ENCODE data around the gene FAM149A. TPM values are rescaled to one million over a fixed set of nuclear protein-coding genes. Genes with fewer than 3 reads are reported as not detected.

The FAM149A gene
- total RNA-seq, 1 experiment from 2014 or later: 14.6 TPM

DNA sequence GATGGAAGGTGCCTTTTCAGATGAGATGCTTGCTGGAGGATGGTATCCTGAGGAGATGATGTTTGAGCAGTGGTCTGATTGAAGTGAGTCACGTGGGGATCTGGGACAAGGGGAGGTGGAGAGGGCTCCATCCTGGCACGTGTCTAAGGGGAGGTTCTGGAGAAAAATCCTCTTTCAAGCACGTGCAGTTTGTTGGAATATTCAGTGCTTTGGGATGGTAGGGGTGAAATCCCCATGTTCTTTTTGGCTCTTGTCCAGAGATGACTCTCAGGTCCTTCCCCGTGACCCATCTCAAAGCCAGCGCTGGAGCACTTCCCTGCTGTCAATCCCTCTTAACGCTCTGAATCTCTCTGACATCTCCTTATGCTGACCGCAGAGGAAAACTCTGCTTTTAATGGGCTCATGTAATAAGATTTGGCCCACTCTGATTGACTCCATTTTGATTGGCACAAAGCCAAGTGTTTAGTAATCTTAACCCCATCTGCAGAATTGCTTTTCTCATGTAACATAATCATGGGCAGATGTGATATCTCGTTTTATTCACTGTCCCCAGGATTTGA is 112.0 kb downstream of the FAM149A start:
- H3K4me1 Mint-ChIP-seq: peaks cover 6% of the 10 kb centered on the region; the same call in 1 of the 2 replicates
- H3K9me3 Mint-ChIP-seq: peaks cover 6% of the 10 kb centered on the region
- no peak for DNase-seq (ENCODE audit: low spot score)
- 0 out of 2 replicates have a peak, but pooled peaks cover 4% of the 10 kb centered on the region for H3K36me3 Mint-ChIP-seq
- no peak overlapping the region for H3K4me3 Mint-ChIP-seq
- TF ChIP-seq ZNF121 (CRISPR knock-in tag; IDR thresholded peaks at IDR 0.05): no peak
- TF ChIP-seq GABPB1 (CRISPR knock-in tag; IDR thresholded peaks at IDR 0.05): no peak
- no peak for TF ChIP-seq CBFB (CRISPR knock-in tag; IDR thresholded peaks at IDR 0.05; ENCODE audit: low read depth)
- no peak for TF ChIP-seq NFE2L1 (CRISPR knock-in tag; IDR thresholded peaks at IDR 0.05)
- TF ChIP-seq SOX15 (CRISPR knock-in tag; IDR thresholded peaks at IDR 0.05): no peak
- TF ChIP-seq, protein P1, sequence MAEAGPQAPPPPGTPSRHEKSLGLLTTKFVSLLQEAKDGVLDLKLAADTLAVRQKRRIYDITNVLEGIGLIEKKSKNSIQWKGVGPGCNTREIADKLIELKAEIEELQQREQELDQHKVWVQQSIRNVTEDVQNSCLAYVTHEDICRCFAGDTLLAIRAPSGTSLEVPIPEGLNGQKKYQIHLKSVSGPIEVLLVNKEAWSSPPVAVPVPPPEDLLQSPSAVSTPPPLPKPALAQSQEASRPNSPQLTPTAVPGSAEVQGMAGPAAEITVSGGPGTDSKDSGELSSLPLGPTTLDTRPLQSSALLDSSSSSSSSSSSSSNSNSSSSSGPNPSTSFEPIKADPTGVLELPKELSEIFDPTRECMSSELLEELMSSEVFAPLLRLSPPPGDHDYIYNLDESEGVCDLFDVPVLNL (CRISPR knock-in tag; IDR thresholded peaks at IDR 0.05; ENCODE audit: borderline replicate concordance, low read depth): no peak
- TF ChIP-seq TEAD4 (CRISPR knock-in tag; IDR thresholded peaks at IDR 0.05): no peak
- TF ChIP-seq, protein P2, sequence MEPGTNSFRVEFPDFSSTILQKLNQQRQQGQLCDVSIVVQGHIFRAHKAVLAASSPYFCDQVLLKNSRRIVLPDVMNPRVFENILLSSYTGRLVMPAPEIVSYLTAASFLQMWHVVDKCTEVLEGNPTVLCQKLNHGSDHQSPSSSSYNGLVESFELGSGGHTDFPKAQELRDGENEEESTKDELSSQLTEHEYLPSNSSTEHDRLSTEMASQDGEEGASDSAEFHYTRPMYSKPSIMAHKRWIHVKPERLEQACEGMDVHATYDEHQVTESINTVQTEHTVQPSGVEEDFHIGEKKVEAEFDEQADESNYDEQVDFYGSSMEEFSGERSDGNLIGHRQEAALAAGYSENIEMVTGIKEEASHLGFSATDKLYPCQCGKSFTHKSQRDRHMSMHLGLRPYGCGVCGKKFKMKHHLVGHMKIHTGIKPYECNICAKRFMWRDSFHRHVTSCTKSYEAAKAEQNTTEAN (CRISPR knock-in tag; IDR thresholded peaks at IDR 0.05): no peak
- TF ChIP-seq, protein P3, sequence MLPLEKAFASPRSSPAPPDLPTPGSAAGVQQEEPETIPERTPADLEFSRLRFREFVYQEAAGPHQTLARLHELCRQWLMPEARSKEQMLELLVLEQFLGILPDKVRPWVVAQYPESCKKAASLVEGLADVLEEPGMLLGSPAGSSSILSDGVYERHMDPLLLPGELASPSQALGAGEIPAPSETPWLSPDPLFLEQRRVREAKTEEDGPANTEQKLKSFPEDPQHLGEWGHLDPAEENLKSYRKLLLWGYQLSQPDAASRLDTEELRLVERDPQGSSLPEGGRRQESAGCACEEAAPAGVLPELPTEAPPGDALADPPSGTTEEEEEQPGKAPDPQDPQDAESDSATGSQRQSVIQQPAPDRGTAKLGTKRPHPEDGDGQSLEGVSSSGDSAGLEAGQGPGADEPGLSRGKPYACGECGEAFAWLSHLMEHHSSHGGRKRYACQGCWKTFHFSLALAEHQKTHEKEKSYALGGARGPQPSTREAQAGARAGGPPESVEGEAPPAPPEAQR (CRISPR knock-in tag; IDR thresholded peaks at IDR 0.05): no peak
- TF ChIP-seq MXD4 (CRISPR knock-in tag; IDR thresholded peaks at IDR 0.05; ENCODE audit: borderline replicate concordance): no peak
- no peak for TF ChIP-seq SMAD4 (CRISPR knock-in tag; IDR thresholded peaks at IDR 0.05)
- no peak for TF ChIP-seq TEAD1 (CRISPR knock-in tag; IDR thresholded peaks at IDR 0.05)
- TF ChIP-seq, protein P4, sequence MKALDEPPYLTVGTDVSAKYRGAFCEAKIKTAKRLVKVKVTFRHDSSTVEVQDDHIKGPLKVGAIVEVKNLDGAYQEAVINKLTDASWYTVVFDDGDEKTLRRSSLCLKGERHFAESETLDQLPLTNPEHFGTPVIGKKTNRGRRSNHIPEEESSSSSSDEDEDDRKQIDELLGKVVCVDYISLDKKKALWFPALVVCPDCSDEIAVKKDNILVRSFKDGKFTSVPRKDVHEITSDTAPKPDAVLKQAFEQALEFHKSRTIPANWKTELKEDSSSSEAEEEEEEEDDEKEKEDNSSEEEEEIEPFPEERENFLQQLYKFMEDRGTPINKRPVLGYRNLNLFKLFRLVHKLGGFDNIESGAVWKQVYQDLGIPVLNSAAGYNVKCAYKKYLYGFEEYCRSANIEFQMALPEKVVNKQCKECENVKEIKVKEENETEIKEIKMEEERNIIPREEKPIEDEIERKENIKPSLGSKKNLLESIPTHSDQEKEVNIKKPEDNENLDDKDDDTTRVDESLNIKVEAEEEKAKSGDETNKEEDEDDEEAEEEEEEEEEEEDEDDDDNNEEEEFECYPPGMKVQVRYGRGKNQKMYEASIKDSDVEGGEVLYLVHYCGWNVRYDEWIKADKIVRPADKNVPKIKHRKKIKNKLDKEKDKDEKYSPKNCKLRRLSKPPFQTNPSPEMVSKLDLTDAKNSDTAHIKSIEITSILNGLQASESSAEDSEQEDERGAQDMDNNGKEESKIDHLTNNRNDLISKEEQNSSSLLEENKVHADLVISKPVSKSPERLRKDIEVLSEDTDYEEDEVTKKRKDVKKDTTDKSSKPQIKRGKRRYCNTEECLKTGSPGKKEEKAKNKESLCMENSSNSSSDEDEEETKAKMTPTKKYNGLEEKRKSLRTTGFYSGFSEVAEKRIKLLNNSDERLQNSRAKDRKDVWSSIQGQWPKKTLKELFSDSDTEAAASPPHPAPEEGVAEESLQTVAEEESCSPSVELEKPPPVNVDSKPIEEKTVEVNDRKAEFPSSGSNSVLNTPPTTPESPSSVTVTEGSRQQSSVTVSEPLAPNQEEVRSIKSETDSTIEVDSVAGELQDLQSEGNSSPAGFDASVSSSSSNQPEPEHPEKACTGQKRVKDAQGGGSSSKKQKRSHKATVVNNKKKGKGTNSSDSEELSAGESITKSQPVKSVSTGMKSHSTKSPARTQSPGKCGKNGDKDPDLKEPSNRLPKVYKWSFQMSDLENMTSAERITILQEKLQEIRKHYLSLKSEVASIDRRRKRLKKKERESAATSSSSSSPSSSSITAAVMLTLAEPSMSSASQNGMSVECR (CRISPR knock-in tag; IDR thresholded peaks at IDR 0.05; ENCODE audit: borderline replicate concordance): no peak
- TF ChIP-seq HMGA2 (CRISPR knock-in tag; IDR thresholded peaks at IDR 0.05): no peak
- TF ChIP-seq EMX1 (CRISPR knock-in tag; IDR thresholded peaks at IDR 0.05): no peak
- no peak for TF ChIP-seq TP53 (CRISPR knock-in tag; IDR thresholded peaks at IDR 0.05)
- ATAC-seq: no peak
- CTCF ChIA-PET: no interaction called here
- POLR2A ChIA-PET: no interaction called here
- H3K27me3 Mint-ChIP-seq (ENCODE audit: low read depth): peaks cover 7% of the 10 kb centered on the region
- no peak overlapping the region for H3K27ac Mint-ChIP-seq

DNA sequence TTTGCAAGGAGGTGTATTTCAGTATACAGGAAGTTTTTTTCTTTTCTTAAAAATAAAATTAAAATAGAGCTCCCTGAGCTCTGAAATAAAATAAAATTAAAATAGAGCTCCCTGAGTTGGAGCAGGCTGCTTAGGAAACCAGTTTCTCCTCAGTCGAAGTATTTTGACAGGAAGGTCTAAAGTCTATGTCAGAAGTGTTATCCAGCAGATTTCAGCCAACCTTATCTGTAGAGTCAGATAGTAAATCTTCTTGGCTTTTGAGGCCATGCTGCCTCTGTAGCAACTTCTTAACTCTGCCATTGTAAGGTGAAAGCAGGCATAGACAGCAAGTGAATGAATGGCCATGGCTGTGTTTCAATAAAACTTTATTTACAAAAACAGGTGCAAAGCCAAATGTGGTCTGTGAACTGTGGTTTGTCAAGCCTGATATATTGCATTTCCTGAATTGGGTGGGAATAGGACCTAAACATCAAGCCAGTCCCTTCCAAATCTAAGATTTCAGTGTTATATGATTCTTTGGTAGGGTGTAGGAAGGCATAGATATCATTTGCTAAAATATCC is 113.3 kb downstream of the FAM149A start:
- Mint-ChIP-seq H3K9me3 (peaks cover 19% of the 10 kb centered on the region), H3K4me3 (no peak overlapping the region), H3K27me3 (ENCODE audit: low read depth) (peaks cover 7% of the 10 kb centered on the region), H3K36me3 (peaks cover 10% of the 10 kb centered on the region), H3K4me1 (peaks cover 6% of the 10 kb centered on the region; the same call in 1 of the 2 replicates), H3K27ac (no peak overlapping the region)
- DNase-seq (ENCODE audit: low spot score): no peak
- ChIA-PET CTCF (interaction anchor here (1.0 kb wide), 1 partner anchor 10 kb away, joined by 3 read pairs; the partner anchor contains the start of gene KLKB1), POLR2A (no interaction called here)
- no peak for ATAC-seq
- no peak for TF ChIP-seq NFATC4 (CRISPR knock-in tag; IDR thresholded peaks at IDR 0.05)
- TF ChIP-seq ZNF138 (CRISPR knock-in tag; conservative IDR thresholded peaks at IDR 0.05): no peak
- TF ChIP-seq IRF2 (CRISPR knock-in tag; IDR thresholded peaks at IDR 0.05; ENCODE audit: borderline replicate concordance, low read depth): no peak
- TF ChIP-seq FOXP1 (CRISPR knock-in tag; IDR thresholded peaks at IDR 0.05; ENCODE audit: borderline replicate concordance): no peak
- TF ChIP-seq, protein P5, sequence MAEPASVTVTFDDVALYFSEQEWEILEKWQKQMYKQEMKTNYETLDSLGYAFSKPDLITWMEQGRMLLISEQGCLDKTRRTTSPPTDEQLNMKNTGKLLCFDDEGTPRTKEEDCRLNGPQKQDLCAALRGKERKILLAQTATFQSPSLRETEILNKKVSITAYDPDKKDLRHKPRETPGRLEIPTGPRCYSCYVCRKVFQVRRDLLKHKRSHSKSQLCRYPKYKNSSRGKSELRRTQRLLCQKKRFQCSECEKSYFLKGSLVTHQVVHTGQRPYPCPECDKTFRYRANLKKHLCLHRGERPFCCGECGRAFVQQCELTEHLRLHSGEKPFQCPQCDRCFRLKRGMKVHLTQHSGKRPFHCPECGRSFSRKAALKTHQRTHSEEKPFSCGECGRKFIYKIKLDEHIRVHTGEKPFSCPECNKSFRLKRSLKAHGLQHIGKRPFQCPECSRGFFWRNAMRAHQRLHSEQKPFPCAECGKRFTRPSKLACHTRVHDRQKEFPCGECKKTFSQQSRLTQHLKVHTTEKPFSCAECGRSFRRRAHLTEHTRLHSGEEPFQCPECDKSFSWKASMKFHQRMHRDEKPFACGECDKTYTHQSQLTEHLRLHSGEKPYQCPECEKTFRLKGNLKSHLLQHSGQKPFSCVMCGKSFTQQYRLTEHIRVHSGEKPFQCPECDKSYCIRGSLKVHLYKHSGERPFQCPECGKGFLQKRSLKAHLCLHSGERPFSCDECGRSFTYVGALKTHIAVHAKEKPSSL (CRISPR knock-in tag; conservative IDR thresholded peaks at IDR 0.05): no peak
- TF ChIP-seq SMAD3 (CRISPR knock-in tag; IDR thresholded peaks at IDR 0.05; ENCODE audit: borderline replicate concordance): no peak
- TF ChIP-seq ZNF232 (CRISPR knock-in tag; IDR thresholded peaks at IDR 0.05): no peak
- TF ChIP-seq, protein P6, sequence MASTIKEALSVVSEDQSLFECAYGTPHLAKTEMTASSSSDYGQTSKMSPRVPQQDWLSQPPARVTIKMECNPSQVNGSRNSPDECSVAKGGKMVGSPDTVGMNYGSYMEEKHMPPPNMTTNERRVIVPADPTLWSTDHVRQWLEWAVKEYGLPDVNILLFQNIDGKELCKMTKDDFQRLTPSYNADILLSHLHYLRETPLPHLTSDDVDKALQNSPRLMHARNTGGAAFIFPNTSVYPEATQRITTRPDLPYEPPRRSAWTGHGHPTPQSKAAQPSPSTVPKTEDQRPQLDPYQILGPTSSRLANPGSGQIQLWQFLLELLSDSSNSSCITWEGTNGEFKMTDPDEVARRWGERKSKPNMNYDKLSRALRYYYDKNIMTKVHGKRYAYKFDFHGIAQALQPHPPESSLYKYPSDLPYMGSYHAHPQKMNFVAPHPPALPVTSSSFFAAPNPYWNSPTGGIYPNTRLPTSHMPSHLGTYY (CRISPR knock-in tag; IDR thresholded peaks at IDR 0.05): no peak
- no peak for TF ChIP-seq SMAD4 (CRISPR knock-in tag; IDR thresholded peaks at IDR 0.05)
- no peak for TF ChIP-seq TEAD4 (CRISPR knock-in tag; IDR thresholded peaks at IDR 0.05)
- TF ChIP-seq NR3C1 (CRISPR knock-in tag; conservative IDR thresholded peaks at IDR 0.05; ENCODE audit: low read depth): no peak

Data from WTC11 (cell line).